NT2/D1 (cell line): Measurements from ENCODE around the gene ACSF3.
"Not testable (repeated sequence)": the region's sequence is repeated elsewhere in the genome, so short reads cannot be mapped to it uniquely, and the experiment has no call there.

Experiments
- DNase-seq: peaks from one replicate; pipeline ENCODE4 v3.0.0-alpha.2; 2011; ENCODE audit warnings: low read depth, low spot score
- H3K27me3 ChIP-seq: 2 replicates; pipeline ENCODE4 v1.6.0; 2011; ENCODE audit warnings: mild to moderate bottlenecking; ENCODE audit not compliant: insufficient read length, insufficient read depth
- H3K36me3 ChIP-seq: 2 replicates; pipeline ENCODE4 v1.6.1; 2011; ENCODE audit warnings: mild to moderate bottlenecking, low read length, mixed read lengths; ENCODE audit not compliant: insufficient read depth, insufficient read length
- H3K4me1 ChIP-seq: 2 replicates; pipeline ENCODE4 v1.5.1; 2011; ENCODE audit not compliant: insufficient read depth, insufficient read length
- H3K4me3 ChIP-seq: 2 replicates; pipeline ENCODE4 v1.5.1; 2011; ENCODE audit warnings: low read depth; ENCODE audit not compliant: insufficient read length
- H3K9ac ChIP-seq: 2 replicates; pipeline ENCODE4 v1.6.0; 2011; ENCODE audit warnings: low read depth; ENCODE audit not compliant: insufficient read length
- H3K9me3 ChIP-seq: 2 replicates; pipeline ENCODE4 v1.5.1; 2011; ENCODE audit warnings: mild to moderate bottlenecking, low read length; ENCODE audit not compliant: insufficient read depth
- SUZ12 ChIP-seq: IDR thresholded peaks from 2 replicates; pipeline ENCODE4 v1.6.1; 2011; ENCODE audit not compliant: insufficient read length, insufficient read depth; ENCODE audit errors: extremely low read depth
- YY1 ChIP-seq: IDR thresholded peaks from 2 replicates; pipeline ENCODE4 v1.6.1; 2011; ENCODE audit not compliant: insufficient read length, insufficient read depth
- ZNF274 ChIP-seq: IDR thresholded peaks from 2 replicates; pipeline ENCODE4 v1.6.1; 2011; ENCODE audit warnings: mild to moderate bottlenecking, low read depth, low read length

ACSF3 gene

DNA sequence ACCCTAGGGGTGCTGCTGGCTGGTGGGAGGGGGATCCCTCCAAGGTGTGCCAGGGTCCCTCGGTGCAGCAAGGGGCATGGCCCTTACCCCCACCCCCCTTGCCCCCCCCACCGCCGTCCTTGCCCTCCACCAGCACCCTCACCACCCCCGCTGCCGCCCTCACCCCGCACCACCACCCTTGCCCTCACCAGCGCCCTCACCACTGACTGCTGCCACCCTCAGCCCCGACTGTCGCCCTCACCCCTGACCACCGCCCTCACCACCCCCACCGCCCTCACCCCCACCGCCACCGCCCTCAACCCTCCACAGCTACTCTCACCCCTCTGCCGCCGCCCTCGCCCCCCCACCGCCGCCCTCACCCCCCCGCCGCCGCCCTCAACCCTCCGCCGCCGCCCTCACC is 23.1 kb upstream of the ACSF3 start:
- Histone ChIP-seq H3K36me3 (no peaks in the 10 kb centered on the region), H3K27me3 (no peaks in the 10 kb centered on the region), H3K9ac (no peak overlapping the region), H3K4me3 (no peak overlapping the region), H3K9me3 (peaks cover 18% of the 10 kb centered on the region; the same call in 1 of the 2 replicates), H3K4me1 (peaks cover 9% of the 10 kb centered on the region)
- TF ChIP-seq SUZ12 (no peak), YY1 (no peak), ZNF274 (no peak)
- DNase-seq: no peak

DNA sequence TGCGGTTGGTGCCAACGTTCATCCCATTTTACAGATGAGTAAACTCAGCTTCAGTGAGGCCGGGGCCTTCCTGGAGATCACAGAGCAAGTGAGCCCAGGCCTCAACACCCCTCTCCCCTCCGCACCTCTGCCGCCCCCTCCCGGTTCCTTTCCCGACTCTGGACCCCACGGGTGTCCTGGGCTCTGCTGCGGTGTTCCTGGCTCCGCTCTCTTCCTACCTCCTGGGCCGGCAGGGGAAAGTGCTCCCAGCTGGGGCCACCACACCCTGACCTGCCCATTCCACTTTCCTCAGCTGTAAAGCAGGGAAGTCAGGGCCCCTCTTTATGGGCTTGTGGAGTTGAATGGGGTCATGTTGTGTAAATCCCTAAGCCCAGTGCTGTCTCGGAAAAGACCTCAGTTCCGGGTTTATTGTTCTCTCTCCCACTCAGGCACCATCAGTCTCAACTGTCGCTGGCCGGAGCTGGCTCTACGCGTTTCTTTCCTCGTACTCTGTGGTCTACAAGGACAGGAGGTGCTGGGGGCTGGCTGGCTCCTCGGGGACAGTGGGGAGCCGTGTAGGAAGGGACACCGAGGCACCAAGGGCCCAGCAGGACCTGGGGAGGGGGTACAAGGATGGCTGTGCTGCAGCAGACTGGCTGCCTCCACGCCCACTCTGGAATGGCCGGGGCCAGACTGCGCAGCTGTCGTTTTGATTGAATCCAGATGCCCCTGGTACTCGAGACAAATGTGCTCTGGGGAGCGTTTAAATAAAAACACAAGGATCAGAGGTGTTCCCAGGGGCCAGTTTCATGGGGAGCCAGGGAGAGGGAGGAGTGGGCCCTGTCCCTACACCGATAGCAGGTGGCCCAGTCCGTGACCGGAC is 21.7 kb upstream of the ACSF3 start:
- Histone ChIP-seq H3K4me1 (peaks cover 5% of the 10 kb centered on the region), H3K36me3 (no peaks in the 10 kb centered on the region), H3K9me3 (peaks cover 18% of the 10 kb centered on the region; the same call in 1 of the 2 replicates), H3K27me3 (no peaks in the 10 kb centered on the region), H3K4me3 (no peak overlapping the region), H3K9ac (peak overlapping the region; percentile 21)
- no peak for DNase-seq
- TF ChIP-seq YY1 (no peak), ZNF274 (no peak), SUZ12 (no peak)

GRCh38 chr16:89072548-89073130 is 21.0 kb upstream of the ACSF3 start:
- peak overlapping the region; percentile 34 for H3K9ac ChIP-seq
- H3K4me1 ChIP-seq: peaks cover 5% of the 10 kb centered on the region
- H3K9me3 ChIP-seq: peaks cover 18% of the 10 kb centered on the region; the same call in 1 of the 2 replicates
- no peaks in the 10 kb centered on the region for H3K36me3 ChIP-seq
- no peak for DNase-seq
- H3K4me3 ChIP-seq: no peak overlapping the region
- TF ChIP-seq SUZ12: no peak
- TF ChIP-seq YY1: no peak
- TF ChIP-seq ZNF274: no peak
- H3K27me3 ChIP-seq: no peaks in the 10 kb centered on the region

DNA sequence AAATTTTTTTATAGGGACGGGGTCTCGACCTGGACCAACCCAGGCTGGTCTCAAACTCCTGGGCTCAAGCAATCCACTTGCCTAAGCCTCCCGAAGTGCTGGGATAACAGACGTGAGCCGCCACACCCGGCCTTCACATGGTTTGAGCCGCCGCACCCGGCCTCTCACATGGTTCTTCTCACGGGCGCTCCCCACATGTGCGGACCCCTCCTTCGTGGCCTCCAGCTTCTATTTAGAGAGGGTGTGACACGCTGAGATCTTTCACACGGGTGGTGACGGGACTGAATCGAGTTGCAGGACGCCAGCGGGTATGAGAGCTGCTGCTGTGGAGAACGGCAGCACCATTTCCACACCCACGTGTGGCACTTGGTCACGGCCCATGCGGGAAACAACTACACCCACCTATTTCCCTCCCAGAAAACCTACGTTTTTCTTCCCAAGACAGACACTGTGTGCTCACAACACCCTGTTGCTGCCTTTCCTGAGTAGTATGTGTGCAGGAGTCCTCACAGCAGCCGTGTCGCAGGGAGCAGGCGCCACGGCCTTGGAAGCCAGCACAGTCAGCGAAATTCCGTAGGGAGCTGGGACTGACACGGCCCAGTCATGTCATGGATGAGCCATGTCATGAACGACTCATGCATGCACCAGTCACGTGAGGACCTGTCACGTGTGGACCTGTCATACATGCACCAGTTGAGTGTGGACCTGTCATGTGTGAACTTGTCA is 20.1 kb upstream of the ACSF3 start:
- peaks cover 5% of the 10 kb centered on the region for H3K4me1 ChIP-seq
- DNase-seq: no peak
- TF ChIP-seq ZNF274 (no peak), SUZ12 (no peak), YY1 (no peak)
- H3K27me3 ChIP-seq: no peaks in the 10 kb centered on the region
- H3K4me3 ChIP-seq: no peak overlapping the region
- H3K9me3 ChIP-seq: peaks cover 18% of the 10 kb centered on the region; the same call in 1 of the 2 replicates
- no peaks in the 10 kb centered on the region for H3K36me3 ChIP-seq
- H3K9ac ChIP-seq: no peak overlapping the region

GRCh38 chr16:89074072-89074674 is 19.5 kb upstream of the ACSF3 start:
- H3K9me3 ChIP-seq: peaks cover 18% of the 10 kb centered on the region; the same call in 1 of the 2 replicates
- H3K27me3 ChIP-seq, H3K9ac ChIP-seq, H3K36me3 ChIP-seq, H3K4me3 ChIP-seq, DNase-seq, H3K4me1 ChIP-seq: not testable (repeated sequence)

DNA sequence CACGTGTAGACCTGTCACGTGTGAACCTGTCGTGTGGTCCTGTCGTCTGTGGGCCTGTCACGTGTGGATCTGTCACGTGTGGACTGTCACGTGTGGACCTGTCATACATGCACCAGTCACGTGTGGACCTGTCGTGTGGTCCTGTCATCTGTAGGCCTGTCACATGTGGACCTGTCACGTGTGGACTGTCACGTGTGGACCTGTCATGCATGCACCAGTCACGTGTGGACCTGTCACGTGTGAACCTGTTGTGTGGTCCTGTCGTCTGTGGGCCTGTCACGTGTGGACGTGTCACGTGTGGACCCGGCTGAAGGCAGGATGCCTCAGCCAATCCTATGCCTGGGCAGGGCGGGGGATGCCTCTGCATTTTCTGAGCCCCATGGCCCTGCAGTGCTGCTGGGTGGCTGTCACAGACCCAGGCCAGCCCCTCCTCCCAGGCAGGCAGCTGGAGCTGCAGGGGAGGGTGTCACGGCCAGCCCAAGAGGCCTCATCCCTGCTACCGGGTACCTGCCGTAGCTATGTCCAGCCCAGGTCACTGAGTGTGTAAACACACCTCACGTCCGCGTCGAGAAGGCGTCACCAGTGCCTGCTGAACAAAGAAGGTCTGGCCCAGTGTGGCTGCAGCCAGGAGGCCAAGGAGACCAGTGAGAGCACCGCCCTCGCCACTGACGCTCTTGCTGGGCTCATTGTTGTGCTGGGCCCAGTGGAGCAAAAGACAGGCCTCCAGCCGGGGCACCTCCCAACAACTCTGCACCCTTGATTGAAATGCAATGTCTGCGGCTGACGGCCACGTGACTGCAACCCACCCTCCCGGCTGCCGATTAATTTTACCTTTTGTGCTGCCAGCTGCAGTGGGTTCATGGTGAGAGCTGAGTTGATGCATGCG is 18.6 kb upstream of the ACSF3 start:
- H3K9me3 ChIP-seq: peaks cover 18% of the 10 kb centered on the region; the same call in 1 of the 2 replicates
- H3K4me3 ChIP-seq: no peak overlapping the region
- H3K27me3 ChIP-seq: no peaks in the 10 kb centered on the region
- TF ChIP-seq ZNF274 (no peak), SUZ12 (no peak), YY1 (no peak)
- no peak overlapping the region for H3K9ac ChIP-seq
- no peaks in the 10 kb centered on the region for H3K36me3 ChIP-seq
- H3K4me1 ChIP-seq: peaks cover 5% of the 10 kb centered on the region
- no peak for DNase-seq
